Activated CD8-positive, alpha-beta memory T cell treated with anti-CD3 and anti-CD28 coated beads, Interleukin-2, amount 50 U/mL, for 24 hours (primary cell): ENCODE results near the gene GRIN3A.
"Not testable (repeated sequence)": the region's sequence is repeated elsewhere in the genome, so short reads cannot be mapped to it uniquely, and the experiment has no call there.

Source experiments
- DNase-seq: peaks from one replicate; pipeline ENCODE4 v3.0.0-alpha.2; 2020; ENCODE audit errors: extremely low read depth

The GRIN3A gene

GRCh38 chr9:101738566-101739183, at the start of gene GRIN3A:
TSS of gene GRIN3A (minus strand) at chr9:101738647. CDS start at chr9:101737979, 668 bp downstream.
- DNase-seq = no peak

GRCh38 chr9:101787891-101788290, 49.4 kb upstream of the GRIN3A start:
- DNase-seq = no peak

GRCh38 chr9:101778332-101778731, 39.9 kb upstream of the GRIN3A start:
- no peak for DNase-seq

GRCh38 chr9:101764472-101764871, 26.0 kb upstream of the GRIN3A start:
- DNase-seq = no peak

GRCh38 chr9:101758304-101758930, 20.0 kb upstream of the GRIN3A start:
- no peak for DNase-seq

- DNase-seq = no peak
These were observed 15.3 kb upstream of the GRIN3A start for GRCh38 chr9:101753716-101754115.

- DNase-seq = no peak
These were observed 13.4 kb upstream of the GRIN3A start for GRCh38 chr9:101751895-101752294.

- no peak for DNase-seq
These were observed 864 bp upstream of the GRIN3A start for GRCh38 chr9:101739311-101739710.

- no peak for DNase-seq
These were observed 512 bp downstream of the GRIN3A start for GRCh38 chr9:101737705-101738565.

GRCh38 chr9:101737165-101737704, 1.2 kb downstream of the GRIN3A start:
- DNase-seq = no peak

GRCh38 chr9:101736717-101737116, 1.7 kb downstream of the GRIN3A start:
- DNase-seq = no peak

- no peak for DNase-seq
These were observed 7.0 kb downstream of the GRIN3A start for GRCh38 chr9:101731429-101731828.

GRCh38 chr9:101727612-101728524, 10.6 kb downstream of the GRIN3A start:
- DNase-seq = no peak

GRCh38 chr9:101724271-101724670, 14.2 kb downstream of the GRIN3A start:
- not testable (repeated sequence) for DNase-seq

- no peak for DNase-seq
These were observed 20.3 kb downstream of the GRIN3A start for GRCh38 chr9:101718192-101718591.

- no peak for DNase-seq
These were observed 21.8 kb downstream of the GRIN3A start for GRCh38 chr9:101716629-101717028.

GRCh38 chr9:101711330-101711941, 27.0 kb downstream of the GRIN3A start:
- DNase-seq = no peak

- DNase-seq = no peak
These were observed 29.6 kb downstream of the GRIN3A start for GRCh38 chr9:101708855-101709254.

GRCh38 chr9:101707721-101708120, 30.7 kb downstream of the GRIN3A start:
- DNase-seq = no peak

GRCh38 chr9:101706997-101707396, 31.4 kb downstream of the GRIN3A start:
- DNase-seq = no peak

GRCh38 chr9:101706261-101706798, 32.1 kb downstream of the GRIN3A start:
- no peak for DNase-seq
